OCI-LY1 (cell line): ENCODE measurements around the gene EXOSC1.

Experiments used
- H2AFZ ChIP-seq: fragments of 200-600 bp; sonication (generic), shearing (Covaris generic); 2 replicates; pipeline ENCODE4 v1.6.0; 2014; ENCODE audit warnings: antibody characterized with exemption, mild to moderate bottlenecking, low read length
- H3F3A ChIP-seq: fragments of 200-600 bp; sonication (generic), shearing (Covaris generic); 2 replicates; pipeline ENCODE4 v1.6.0; 2014; ENCODE audit warnings: mild to moderate bottlenecking, antibody characterized with exemption, low read length, moderate library complexity; ENCODE audit not compliant: insufficient read depth
- H3K27ac ChIP-seq: fragments of 200-600 bp; sonication (generic); 2 replicates; pipeline ENCODE4 v1.5.1; 2014; ENCODE audit warnings: low read length, mixed run types, mild to moderate bottlenecking, low read depth; ENCODE audit not compliant: poor library complexity, severe bottlenecking
- H3K27me3 ChIP-seq: fragments of 200-600 bp; sonication (generic); 2 replicates; pipeline ENCODE4 v1.6.0; 2014; ENCODE audit warnings: antibody characterized with exemption, mild to moderate bottlenecking, low read length, moderate library complexity; ENCODE audit not compliant: insufficient read depth
- H3K36me3 ChIP-seq: fragments of 200-600 bp; sonication (generic); 2 replicates; pipeline ENCODE4 v1.6.1; 2014; ENCODE audit warnings: mild to moderate bottlenecking, antibody characterized with exemption, low read length, moderate library complexity, mixed read lengths; ENCODE audit not compliant: insufficient read depth
- H3K4me1 ChIP-seq: fragments of 200-600 bp; sonication (generic); 2 replicates; pipeline ENCODE4 v1.5.1; 2014; ENCODE audit warnings: mild to moderate bottlenecking, low read length, moderate library complexity; ENCODE audit not compliant: insufficient read depth, severe bottlenecking
- H3K4me2 ChIP-seq: fragments of 200-600 bp; sonication (generic), shearing (Covaris generic); 2 replicates; pipeline ENCODE4 v1.6.1; 2014; ENCODE audit warnings: low read length
- H3K4me3 ChIP-seq: fragments of 200-600 bp; sonication (generic); 2 replicates; pipeline ENCODE4 v1.5.1; 2014; ENCODE audit warnings: low read length, low read depth, mild to moderate bottlenecking, mixed read lengths; ENCODE audit not compliant: poor library complexity, severe bottlenecking
- H3K79me2 ChIP-seq: fragments of 200-600 bp; shearing (Covaris generic); 2 replicates; pipeline ENCODE4 v1.6.1; 2016; ENCODE audit warnings: mixed run types, low read length, mixed read lengths; ENCODE audit not compliant: insufficient read depth
- H3K9ac ChIP-seq: fragments of 200-600 bp; sonication (generic), shearing (Covaris generic); 2 replicates; pipeline ENCODE4 v1.6.1; 2014; ENCODE audit warnings: mild to moderate bottlenecking, low read length, mixed read lengths
- H3K9me2 ChIP-seq: fragments of 200-600 bp; sonication (generic), shearing (Covaris generic); 2 replicates; pipeline ENCODE4 v1.6.1; 2014; ENCODE audit warnings: low read depth, mild to moderate bottlenecking, low read length, mixed read lengths
- H3K9me3 ChIP-seq: fragments of 200-600 bp; shearing (Covaris generic); 2 replicates; pipeline ENCODE4 v1.6.1; 2014; ENCODE audit warnings: low read length, mixed read lengths
- H4K20me1 ChIP-seq: fragments of 200-600 bp; sonication (generic), shearing (Covaris generic); 2 replicates; pipeline ENCODE4 v1.6.0; 2016; ENCODE audit warnings: mild to moderate bottlenecking, low read length; ENCODE audit not compliant: insufficient read depth
- CTCF ChIP-seq: fragments of 200-600 bp; sonication (generic), shearing (Covaris generic); IDR thresholded peaks from 2 replicates; pipeline ENCODE4 v1.5.1; 2017; ENCODE audit warnings: mild to moderate bottlenecking, antibody characterized with exemption, low read length, moderate library complexity, mixed read lengths
- EZH2 ChIP-seq: fragments of 200-600 bp; sonication (generic), shearing (Covaris generic); IDR thresholded peaks from 2 replicates; pipeline ENCODE4 v1.8.0; 2017; ENCODE audit warnings: borderline replicate concordance, mixed run types, mild to moderate bottlenecking, antibody characterized with exemption, low read length, moderate library complexity, mixed read lengths

The EXOSC1 gene

GRCh38 chr10:97416565-97416964 lies 29.2 kb downstream of the EXOSC1 start:
- Histone ChIP-seq H2AFZ (no peak overlapping the region), H3K27ac (no peak overlapping the region), H3K4me1 (peaks cover 20% of the 10 kb centered on the region), H3K27me3 (no peaks in the 10 kb centered on the region), H3K4me2 (no peak overlapping the region), H3K9ac (no peak overlapping the region), H3K9me2 (no peaks in the 10 kb centered on the region), H3K9me3 (no peaks in the 10 kb centered on the region), H3F3A (no peaks in the 10 kb centered on the region), H3K79me2 (no peaks in the 10 kb centered on the region), H3K36me3 (no peaks in the 10 kb centered on the region), H3K4me3 (no peak overlapping the region), H4K20me1 (no peaks in the 10 kb centered on the region)
- no peak for TF ChIP-seq CTCF
- no peak for TF ChIP-seq EZH2

- H3K4me3 ChIP-seq: no peak overlapping the region
- no peak overlapping the region for H3K4me2 ChIP-seq
- H3K79me2 ChIP-seq: no peaks in the 10 kb centered on the region
- H3F3A ChIP-seq: no peaks in the 10 kb centered on the region
- H3K27ac ChIP-seq: no peak overlapping the region
- H3K9me3 ChIP-seq: no peaks in the 10 kb centered on the region
- H2AFZ ChIP-seq: no peak overlapping the region
- no peaks in the 10 kb centered on the region for H3K27me3 ChIP-seq
- no peak overlapping the region for H3K9ac ChIP-seq
- H3K36me3 ChIP-seq: no peaks in the 10 kb centered on the region
- H3K4me1 ChIP-seq: peaks cover 7% of the 10 kb centered on the region
- no peaks in the 10 kb centered on the region for H4K20me1 ChIP-seq
- TF ChIP-seq CTCF: no peak
- no peaks in the 10 kb centered on the region for H3K9me2 ChIP-seq
Measured at GRCh38 chr10:97412891-97413304, 32.9 kb downstream of the EXOSC1 start.

DNA sequence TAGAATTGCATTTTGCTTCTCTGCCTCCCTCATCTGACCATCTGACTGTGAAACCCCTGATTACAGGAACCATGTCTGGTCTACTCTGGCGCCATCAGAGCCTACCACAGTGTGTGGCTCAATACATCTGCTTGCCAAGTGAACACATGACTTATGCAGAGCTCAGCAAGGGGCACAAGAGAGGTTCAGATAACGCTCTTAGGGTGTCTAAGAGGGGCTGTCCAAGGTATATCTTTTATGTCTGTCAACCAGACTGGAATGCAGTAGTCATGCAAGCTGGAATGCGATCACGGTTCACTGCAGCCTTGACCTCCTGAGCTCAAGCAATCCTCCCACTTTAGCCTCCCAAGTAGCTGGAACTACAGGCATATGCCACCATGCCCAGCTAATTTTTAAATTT lies 34.4 kb downstream of the EXOSC1 start:
- no peaks in the 10 kb centered on the region for H4K20me1 ChIP-seq
- H3K27me3 ChIP-seq: no peaks in the 10 kb centered on the region
- H3K9me2 ChIP-seq: no peaks in the 10 kb centered on the region
- H3K4me3 ChIP-seq: no peak overlapping the region
- no peak overlapping the region for H3K27ac ChIP-seq
- no peaks in the 10 kb centered on the region for H3F3A ChIP-seq
- TF ChIP-seq EZH2 (no peak), CTCF (no peak)
- H3K36me3 ChIP-seq: no peaks in the 10 kb centered on the region
- H3K79me2 ChIP-seq: no peaks in the 10 kb centered on the region
- H3K4me2 ChIP-seq: no peak overlapping the region
- no peak overlapping the region for H3K9ac ChIP-seq
- H3K4me1 ChIP-seq: peaks cover 12% of the 10 kb centered on the region
- H2AFZ ChIP-seq: no peak overlapping the region
- no peaks in the 10 kb centered on the region for H3K9me3 ChIP-seq
